IPS-20b (cell line): ENCODE measurements around the gene SLN.

Source experiments
- H3K27ac ChIP-seq: one replicate; pipeline ENCODE4 v1.5.1; 2013; ENCODE audit warnings: low read length
- H3K27me3 ChIP-seq: 2 replicates; pipeline ENCODE4 v1.6.1; 2013; ENCODE audit warnings: mild to moderate bottlenecking, low read length, inconsistent platforms; ENCODE audit not compliant: insufficient read depth
- H3K36me3 ChIP-seq: 2 replicates; pipeline ENCODE4 v1.6.1; 2013; ENCODE audit warnings: low read depth, mild to moderate bottlenecking, inconsistent platforms, low read length, moderate library complexity; ENCODE audit not compliant: insufficient read depth
- H3K4me1 ChIP-seq: 2 replicates; pipeline ENCODE4 v1.6.1; 2013; ENCODE audit warnings: mild to moderate bottlenecking, control low read depth, inconsistent platforms, low read length, moderate library complexity; ENCODE audit not compliant: insufficient read depth
- H3K4me3 ChIP-seq: 2 replicates; pipeline ENCODE4 v1.5.1; 2013; ENCODE audit warnings: mild to moderate bottlenecking, low read length, inconsistent platforms
- H3K9ac ChIP-seq: 2 replicates; pipeline ENCODE4 v1.6.1; 2013; ENCODE audit warnings: low read depth, mild to moderate bottlenecking, inconsistent platforms, low read length, moderate library complexity
- H3K9me3 ChIP-seq: 2 replicates; pipeline ENCODE4 v1.6.1; 2013; ENCODE audit warnings: mild to moderate bottlenecking, low read depth, low read length, inconsistent platforms; ENCODE audit not compliant: insufficient read depth

Gene SLN

GRCh38 chr11:107679255-107680024 is 32.4 kb downstream of the SLN start:
- Histone ChIP-seq H3K36me3 (no peaks in the 10 kb centered on the region), H3K9me3 (no peaks in the 10 kb centered on the region), H3K4me3 (no peak overlapping the region), H3K27ac (no peak overlapping the region), H3K27me3 (no peaks in the 10 kb centered on the region), H3K4me1 (no peaks in the 10 kb centered on the region), H3K9ac (no peak overlapping the region)

- no peak overlapping the region for H3K27ac ChIP-seq
- no peaks in the 10 kb centered on the region for H3K36me3 ChIP-seq
- no peak overlapping the region for H3K9ac ChIP-seq
- H3K4me1 ChIP-seq, result no peaks in the 10 kb centered on the region
- H3K4me3 ChIP-seq, result no peak overlapping the region
- no peaks in the 10 kb centered on the region for H3K27me3 ChIP-seq
- no peaks in the 10 kb centered on the region for H3K9me3 ChIP-seq
Observed at GRCh38 chr11:107678632-107678971, 33.3 kb downstream of the SLN start.

DNA sequence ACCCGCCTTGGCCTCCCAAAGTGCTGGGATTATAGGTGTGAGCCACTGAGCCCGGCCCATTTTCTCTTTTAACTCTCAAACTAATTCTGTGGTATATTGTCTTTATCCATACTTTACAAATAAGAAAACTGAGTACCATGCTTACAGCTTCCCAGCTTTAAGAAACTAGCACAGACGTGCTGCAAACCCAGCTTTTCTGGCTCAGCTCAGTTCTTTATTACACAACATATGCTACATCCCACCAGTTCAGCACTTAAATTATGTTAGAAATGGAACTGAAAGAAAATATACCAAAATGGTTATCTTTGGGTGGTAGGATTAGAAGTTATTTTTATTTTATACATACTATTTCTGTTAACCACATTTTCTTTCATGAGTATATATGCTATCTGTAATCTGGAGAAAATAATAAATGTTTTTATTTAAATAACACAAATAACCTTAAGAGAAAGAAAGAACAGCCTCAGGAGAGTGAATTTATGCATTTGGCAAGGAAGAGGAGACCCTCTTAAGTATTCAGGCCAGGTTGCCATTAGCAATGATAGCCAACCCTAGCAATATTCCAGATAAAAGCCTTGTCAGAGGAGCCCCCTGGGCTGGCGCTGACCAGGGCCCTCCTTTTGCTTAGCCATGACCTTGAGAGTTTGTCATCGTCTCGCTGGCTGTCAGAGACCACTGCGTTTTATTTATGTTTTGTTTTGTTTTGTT is 33.8 kb downstream of the SLN start:
- Histone ChIP-seq H3K4me1 (no peaks in the 10 kb centered on the region), H3K36me3 (no peaks in the 10 kb centered on the region), H3K9me3 (no peaks in the 10 kb centered on the region), H3K27me3 (no peaks in the 10 kb centered on the region), H3K9ac (no peak overlapping the region), H3K27ac (no peak overlapping the region), H3K4me3 (no peak overlapping the region)

- Histone ChIP-seq H3K9me3 (no peaks in the 10 kb centered on the region), H3K9ac (no peak overlapping the region), H3K36me3 (no peaks in the 10 kb centered on the region), H3K27me3 (no peaks in the 10 kb centered on the region), H3K4me3 (no peak overlapping the region), H3K27ac (no peak overlapping the region), H3K4me1 (no peaks in the 10 kb centered on the region)
Observed at GRCh38 chr11:107676336-107677057, 35.4 kb downstream of the SLN start.

DNA sequence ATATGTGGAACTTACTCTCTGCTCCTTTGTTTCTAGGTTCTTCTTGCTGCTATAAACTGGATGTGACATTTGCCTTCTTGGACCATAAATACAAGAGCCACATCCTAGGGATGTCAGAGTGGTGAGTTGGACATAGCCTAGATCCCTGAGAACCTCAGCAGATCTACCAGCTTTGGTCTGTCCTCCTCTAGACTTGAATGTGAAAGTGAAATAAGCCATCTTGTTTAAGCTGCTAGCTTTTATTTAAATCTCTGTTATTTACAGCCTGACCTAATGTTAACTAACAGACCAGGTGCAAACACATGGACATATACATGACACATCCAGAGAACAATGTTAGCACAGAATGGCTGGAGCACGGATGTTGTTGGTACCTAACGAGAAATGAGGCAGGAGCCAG is 36.0 kb downstream of the SLN start:
- no peaks in the 10 kb centered on the region for H3K9me3 ChIP-seq
- H3K27ac ChIP-seq, result no peak overlapping the region
- H3K9ac ChIP-seq, result no peak overlapping the region
- H3K4me1 ChIP-seq, result no peaks in the 10 kb centered on the region
- H3K36me3 ChIP-seq, result no peaks in the 10 kb centered on the region
- H3K27me3 ChIP-seq, result no peaks in the 10 kb centered on the region
- no peak overlapping the region for H3K4me3 ChIP-seq

GRCh38 chr11:107669893-107670601 is 41.8 kb downstream of the SLN start:
- Histone ChIP-seq H3K9me3 (no peaks in the 10 kb centered on the region), H3K36me3 (no peaks in the 10 kb centered on the region), H3K4me3 (no peak overlapping the region), H3K27ac (no peak overlapping the region), H3K27me3 (no peaks in the 10 kb centered on the region), H3K4me1 (peaks cover 6% of the 10 kb centered on the region; the same call in 1 of the 2 replicates), H3K9ac (no peak overlapping the region)

DNA sequence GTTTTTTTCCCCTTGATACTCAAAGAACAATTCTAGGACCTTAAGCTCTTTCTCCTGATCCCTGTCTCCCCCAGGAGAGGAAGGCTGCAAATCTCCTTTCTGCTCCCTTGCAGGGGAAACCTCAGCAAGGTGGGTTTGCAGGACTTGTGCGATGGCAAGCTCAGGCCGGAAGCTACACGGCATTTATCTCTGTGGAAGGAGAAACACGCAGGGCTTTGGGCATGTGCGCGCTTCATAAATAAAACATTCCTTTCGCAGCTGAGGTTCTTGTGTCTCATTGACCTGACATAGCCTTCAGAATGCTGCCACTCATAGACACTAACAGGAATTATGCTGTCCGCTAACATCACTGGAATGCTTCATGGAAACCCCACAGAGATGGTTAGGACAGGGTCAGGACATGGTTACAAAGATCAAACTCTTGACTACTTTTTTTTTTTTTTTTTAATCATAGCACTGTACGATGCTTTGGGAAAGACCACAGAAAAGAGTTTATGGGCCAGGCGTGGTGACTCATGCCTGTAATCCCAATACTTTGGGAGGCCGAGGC is 42.6 kb downstream of the SLN start:
- Histone ChIP-seq H3K4me1 (peaks cover 6% of the 10 kb centered on the region; the same call in 1 of the 2 replicates), H3K27ac (no peak overlapping the region), H3K9ac (no peak overlapping the region), H3K9me3 (no peaks in the 10 kb centered on the region), H3K27me3 (no peaks in the 10 kb centered on the region), H3K36me3 (no peaks in the 10 kb centered on the region), H3K4me3 (no peak overlapping the region)

DNA sequence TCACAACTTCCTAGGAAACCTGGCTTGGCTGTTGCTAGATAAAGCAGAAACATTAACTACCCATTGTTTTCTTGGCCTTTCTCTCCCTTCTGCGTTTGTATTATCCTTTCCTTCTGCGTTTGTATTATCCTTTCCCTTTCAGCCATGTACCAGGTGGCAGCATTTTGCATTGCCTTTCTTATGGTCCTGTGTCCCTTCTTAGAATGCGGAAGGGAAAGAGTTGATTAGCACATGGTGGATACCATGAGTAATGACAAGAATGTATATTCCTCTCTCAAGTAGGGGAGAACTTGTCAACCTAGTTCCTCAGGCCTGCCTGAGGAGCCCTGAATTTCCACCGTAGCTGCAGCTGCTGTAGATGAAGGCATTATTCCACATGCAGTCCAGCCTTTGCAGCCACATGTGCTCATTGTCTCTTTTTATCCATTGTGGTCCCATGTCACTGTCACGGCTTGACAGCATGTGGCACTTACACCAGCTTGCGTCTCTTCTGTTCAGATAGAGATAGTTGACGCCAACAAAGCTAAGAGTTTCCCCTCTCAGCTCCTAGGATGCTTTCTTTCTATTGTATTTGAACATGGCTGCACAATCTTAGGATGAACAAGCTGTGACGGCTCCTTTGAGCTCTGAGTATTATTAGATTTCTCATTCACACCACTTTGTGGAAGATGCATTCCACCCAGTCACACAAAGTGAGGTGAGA is 44.8 kb downstream of the SLN start:
- Histone ChIP-seq H3K27ac (no peak overlapping the region), H3K27me3 (no peaks in the 10 kb centered on the region), H3K36me3 (no peaks in the 10 kb centered on the region)

DNA sequence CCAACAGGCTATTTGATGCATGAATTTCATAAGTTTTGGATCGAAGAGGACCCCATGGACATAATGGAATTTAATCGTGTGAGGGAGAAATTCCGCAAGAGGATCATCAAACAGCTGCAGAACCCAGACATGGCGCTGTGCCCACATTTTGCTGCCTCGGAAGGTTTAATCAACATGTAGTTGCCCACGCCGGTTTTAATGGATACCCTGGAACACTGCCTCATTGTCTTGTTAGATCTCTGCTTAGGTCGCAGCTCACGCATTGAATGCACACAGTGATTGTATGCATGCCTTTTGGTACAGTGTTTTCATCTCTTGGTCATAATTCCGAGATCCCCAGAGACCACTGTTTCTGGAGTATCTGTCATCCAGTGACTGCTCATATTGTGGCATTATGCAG is 46.8 kb downstream of the SLN start:
- Histone ChIP-seq H3K36me3 (no peaks in the 10 kb centered on the region), H3K9ac (no peak overlapping the region), H3K4me3 (no peak overlapping the region), H3K27me3 (no peaks in the 10 kb centered on the region), H3K4me1 (peaks cover 6% of the 10 kb centered on the region; the same call in 1 of the 2 replicates), H3K9me3 (no peaks in the 10 kb centered on the region), H3K27ac (no peak overlapping the region)

More for the DNA sequence above, 44.8 kb downstream of the SLN start:
- Histone ChIP-seq H3K9me3 (no peaks in the 10 kb centered on the region), H3K4me1 (peaks cover 6% of the 10 kb centered on the region; the same call in 1 of the 2 replicates), H3K9ac (no peak overlapping the region), H3K4me3 (no peak overlapping the region)

GRCh38 chr11:107661656-107662055 is 50.2 kb downstream of the SLN start:
- Histone ChIP-seq H3K36me3 (no peaks in the 10 kb centered on the region), H3K9me3 (no peaks in the 10 kb centered on the region), H3K27ac (no peak overlapping the region), H3K27me3 (no peaks in the 10 kb centered on the region), H3K4me3 (no peak overlapping the region), H3K4me1 (no peaks in the 10 kb centered on the region; the same call in 1 of the 2 replicates), H3K9ac (no peak overlapping the region)

DNA sequence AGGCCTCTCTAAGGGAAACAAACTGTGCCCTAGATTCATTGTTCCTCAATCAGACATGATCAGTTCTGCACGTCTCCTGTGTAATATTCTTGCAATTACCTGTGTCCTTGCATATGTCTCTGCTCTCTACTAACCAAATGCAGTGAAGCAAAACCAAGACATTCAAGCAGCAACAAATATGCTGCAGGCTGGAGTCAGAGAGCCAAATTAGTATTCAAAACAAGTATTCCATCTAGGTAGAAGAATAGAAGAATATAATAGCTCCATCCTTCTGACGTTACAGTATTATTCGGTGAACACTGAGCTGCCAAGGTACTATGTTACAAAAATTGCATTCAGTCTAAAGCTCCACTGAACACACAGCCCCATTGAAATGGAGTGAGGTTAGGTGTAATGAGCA is 51.8 kb downstream of the SLN start:
- Histone ChIP-seq H3K4me3 (no peak overlapping the region), H3K27ac (no peak overlapping the region), H3K36me3 (no peaks in the 10 kb centered on the region), H3K27me3 (no peaks in the 10 kb centered on the region), H3K9me3 (no peaks in the 10 kb centered on the region), H3K9ac (no peak overlapping the region), H3K4me1 (peaks cover 4% of the 10 kb centered on the region; the same call in 1 of the 2 replicates)
